Gastrocnemius medialis (tissue), 4 donors: ENCODE data around the gene CBS. TPM values are rescaled to one million over a fixed set of nuclear protein-coding genes. Genes with fewer than 3 reads are reported as not detected.

ENCODE experiments used
- ATAC-seq, 2 donors: fragments of 150-250 bp; one replicate each; pipeline ENCODE4 v1.9.1; 2016
- DNase-seq, 2 donors: peaks; one replicate each; pipeline ENCODE4 v3.0.0-alpha.2; 2019
- H3K27ac ChIP-seq, 4 donors: fragments of 200-600 bp; sonication (generic); 1 replicate in 1 of 4; 2 replicates in 3 of 4; pipeline ENCODE4 v1.5.1; 2016 to 2018; ENCODE audit warnings: mild to moderate bottlenecking in 2 of 4, moderate library complexity in 1 of 4
- H3K27me3 ChIP-seq, 3 donors: fragments of 200-600 bp; sonication (generic) in 2 of 3; 1 replicate in 1 of 3; 2 replicates in 2 of 3; pipeline versions ENCODE4 v1.5.1 to v1.6.0; 2016 to 2019; ENCODE audit warnings: mild to moderate bottlenecking in 1 of 3, moderate library complexity in 1 of 3
- H3K36me3 ChIP-seq, 2 donors: fragments of 200-600 bp; sonication (generic) in 1 of 2; one replicate each; pipeline ENCODE4 v1.5.1; 2017 to 2018
- H3K4me1 ChIP-seq, 2 donors: fragments of 200-600 bp; sonication (generic) in 1 of 2; one replicate each; pipeline ENCODE4 v1.5.1; 2016 to 2017; ENCODE audit warnings: mild to moderate bottlenecking in 2 of 2
- H3K4me3 ChIP-seq, 4 donors: fragments of 200-600 bp; sonication (generic) in 3 of 4; 1 replicate in 1 of 4; 2 replicates in 3 of 4; pipeline ENCODE4 v1.5.1; 2016 to 2019; ENCODE audit warnings: mild to moderate bottlenecking in 2 of 4
- H3K9me3 ChIP-seq, 3 donors: fragments of 200-600 bp; sonication (generic) in 2 of 3; 1 replicate in 1 of 3; 2 replicates in 2 of 3; pipeline ENCODE4 v1.5.1; 2016 to 2019
- CTCF ChIP-seq, 5 experiments: fragments of 450-650 bp in 3 of 5; fragments of 200-600 bp in 2 of 5; sonication (generic) in 2 of 5; IDR thresholded peaks in 4 of 5; conservative IDR thresholded peaks in 1 of 5; 1 replicate in 4 of 5; 2 replicates in 1 of 5; pipeline ENCODE4 v1.5.1; 2016 to 2019; ENCODE audit warnings: antibody characterized with exemption in 5 of 5, mild to moderate bottlenecking in 3 of 5, moderate library complexity in 3 of 5
- POLR2A ChIP-seq, 2 donors: fragments of 450-650 bp; IDR thresholded peaks; one replicate each; pipeline ENCODE4 v1.6.1; 2017; ENCODE audit warnings: antibody characterized with exemption in 2 of 2, mild to moderate bottlenecking in 2 of 2, moderate library complexity in 2 of 2
- in situ Hi-C, 4 donors: fragments of 200-750 bp; cut with MboI; loops; one replicate each; pipeline versions ENCODE4 v1.15.0 to v1.8.0; 2017; ENCODE audit warnings: low sequenced_read_pairs in 4 of 4
- intact Hi-C: fragments of 100-400 bp; cut with DNase I; formaldehyde crosslinking; loops from one replicate; pipeline ENCODE4 v1.15.1; 2023; ENCODE audit warnings: low total_unique reads
- total RNA-seq, 4 donors: library from RNA; depleted of rRNA; stranded (reverse); fragments of >200 nt; gene quantifications; one replicate each; pipeline versions ENCODE4 v1.1.0 to v1.2.3, GENCODE V29; 2016

CBS gene
- total RNA-seq, 4 donors from 2014 or later: 1.0 to 3.4 (median 1.4) TPM

GRCh38 chr21:43020177-43020576 is 55.5 kb downstream of the CBS start:
- H3K4me1 ChIP-seq: no peaks in the 10 kb centered on the region
- DNase-seq (no peak), ATAC-seq (no peak)
- H3K9me3 ChIP-seq: no peaks in the 10 kb centered on the region
- in situ Hi-C loops (no loop called here), intact Hi-C loops (no loop called here)
- H3K36me3 ChIP-seq: peaks cover 0 to 40% of the 10 kb centered on the region in 2 donors
- no peak overlapping the region for H3K27ac ChIP-seq
- H3K27me3 ChIP-seq: no peaks in the 10 kb centered on the region
- TF ChIP-seq POLR2A (IDR thresholded peaks at IDR 0.05) (no peak), CTCF (IDR thresholded peaks at IDR 0.05 in 4 of 5, conservative IDR thresholded peaks at IDR 0.05 in 1 of 5) (no peak)
- H3K4me3 ChIP-seq: no peak overlapping the region

GRCh38 chr21:43018519-43018918 is 57.1 kb downstream of the CBS start:
- no peak for TF ChIP-seq CTCF (IDR thresholded peaks at IDR 0.05 in 4 of 5, conservative IDR thresholded peaks at IDR 0.05 in 1 of 5)
- TF ChIP-seq POLR2A (IDR thresholded peaks at IDR 0.05): no peak
- intact Hi-C loops (no loop called here), in situ Hi-C loops (no loop called here)
- Histone ChIP-seq H3K4me1 (no peaks in the 10 kb centered on the region), H3K9me3 (no peaks in the 10 kb centered on the region), H3K27ac (no peak overlapping the region), H3K4me3 (no peak overlapping the region), H3K36me3 (peaks cover 0 to 32% of the 10 kb centered on the region in 2 donors), H3K27me3 (no peaks in the 10 kb centered on the region)
- no peak for ATAC-seq
- DNase-seq: no peak

GRCh38 chr21:43016728-43017127 is 58.9 kb downstream of the CBS start:
- ATAC-seq (no peak), DNase-seq (no peak)
- Histone ChIP-seq H3K4me1 (no peaks in the 10 kb centered on the region), H3K36me3 (peaks cover 0 to 29% of the 10 kb centered on the region in 2 donors), H3K27ac (no peak overlapping the region), H3K27me3 (no peaks in the 10 kb centered on the region), H3K4me3 (no peak overlapping the region), H3K9me3 (no peaks in the 10 kb centered on the region)
- no peak for TF ChIP-seq CTCF (IDR thresholded peaks at IDR 0.05 in 4 of 5, conservative IDR thresholded peaks at IDR 0.05 in 1 of 5)
- TF ChIP-seq POLR2A (IDR thresholded peaks at IDR 0.05): no peak
- in situ Hi-C loops: no loop called here
- intact Hi-C loops: no loop called here

GRCh38 chr21:43015906-43016540 is 59.6 kb downstream of the CBS start:
- in situ Hi-C loops (no loop called here), intact Hi-C loops (no loop called here)
- H3K4me3 ChIP-seq: no peak overlapping the region
- no peaks in the 10 kb centered on the region for H3K9me3 ChIP-seq
- H3K36me3 ChIP-seq: peaks cover 0 to 30% of the 10 kb centered on the region in 2 donors
- ATAC-seq (no peak), DNase-seq (no peak)
- H3K4me1 ChIP-seq: no peaks in the 10 kb centered on the region
- no peaks in the 10 kb centered on the region for H3K27me3 ChIP-seq
- H3K27ac ChIP-seq: no peak overlapping the region
- TF ChIP-seq CTCF (IDR thresholded peaks at IDR 0.05 in 4 of 5, conservative IDR thresholded peaks at IDR 0.05 in 1 of 5) (no peak), POLR2A (IDR thresholded peaks at IDR 0.05) (no peak)

- H3K27ac ChIP-seq: no peak overlapping the region
- no peak for ATAC-seq
- H3K27me3 ChIP-seq: no peaks in the 10 kb centered on the region
- no peak overlapping the region for H3K4me3 ChIP-seq
- no peaks in the 10 kb centered on the region for H3K9me3 ChIP-seq
- peaks cover 0 to 30% of the 10 kb centered on the region in 2 donors for H3K36me3 ChIP-seq
- DNase-seq: no peak
- H3K4me1 ChIP-seq: no peaks in the 10 kb centered on the region
- intact Hi-C loops: no loop called here
- in situ Hi-C loops: no loop called here
- no peak for TF ChIP-seq CTCF (IDR thresholded peaks at IDR 0.05 in 4 of 5, conservative IDR thresholded peaks at IDR 0.05 in 1 of 5)
- no peak for TF ChIP-seq POLR2A (IDR thresholded peaks at IDR 0.05)
Measured at GRCh38 chr21:43012596-43012995, 63.0 kb downstream of the CBS start.
